ENCODE data around the gene TXNDC17.

GRCh38 chr17:6683730-6684459 lies 43.0 kb downstream of the TXNDC17 start:
- TF ChIP-seq CTCF (CRISPR knock-in tag; IDR thresholded peaks at IDR 0.05) = no peak
- TF ChIP-seq SMC3 (IDR thresholded peaks at IDR 0.05; ENCODE audit: low read length) = no peak
- TF ChIP-seq SCMH1 (CRISPR knock-in tag; IDR thresholded peaks at IDR 0.05; ENCODE audit: borderline replicate concordance) = no peak
- no peak for TF ChIP-seq TBP (CRISPR knock-in tag; IDR thresholded peaks at IDR 0.05)
- TF ChIP-seq DPF2 (CRISPR knock-in tag; IDR thresholded peaks at IDR 0.05; ENCODE audit: borderline replicate concordance, low read depth) = no peak
- TF ChIP-seq GABPB1 (CRISPR knock-in tag; IDR thresholded peaks at IDR 0.05) = no peak

All from HepG2 (cell line).